ENCODE results near the gene HSPD1.

GRCh38 chr2:197496695-197497094 lies 2.9 kb downstream of the HSPD1 start:
- TF ChIP-seq, protein P1, sequence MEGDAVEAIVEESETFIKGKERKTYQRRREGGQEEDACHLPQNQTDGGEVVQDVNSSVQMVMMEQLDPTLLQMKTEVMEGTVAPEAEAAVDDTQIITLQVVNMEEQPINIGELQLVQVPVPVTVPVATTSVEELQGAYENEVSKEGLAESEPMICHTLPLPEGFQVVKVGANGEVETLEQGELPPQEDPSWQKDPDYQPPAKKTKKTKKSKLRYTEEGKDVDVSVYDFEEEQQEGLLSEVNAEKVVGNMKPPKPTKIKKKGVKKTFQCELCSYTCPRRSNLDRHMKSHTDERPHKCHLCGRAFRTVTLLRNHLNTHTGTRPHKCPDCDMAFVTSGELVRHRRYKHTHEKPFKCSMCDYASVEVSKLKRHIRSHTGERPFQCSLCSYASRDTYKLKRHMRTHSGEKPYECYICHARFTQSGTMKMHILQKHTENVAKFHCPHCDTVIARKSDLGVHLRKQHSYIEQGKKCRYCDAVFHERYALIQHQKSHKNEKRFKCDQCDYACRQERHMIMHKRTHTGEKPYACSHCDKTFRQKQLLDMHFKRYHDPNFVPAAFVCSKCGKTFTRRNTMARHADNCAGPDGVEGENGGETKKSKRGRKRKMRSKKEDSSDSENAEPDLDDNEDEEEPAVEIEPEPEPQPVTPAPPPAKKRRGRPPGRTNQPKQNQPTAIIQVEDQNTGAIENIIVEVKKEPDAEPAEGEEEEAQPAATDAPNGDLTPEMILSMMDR (conservative IDR thresholded peaks at IDR 0.05 in 1 of 2, IDR thresholded peaks at IDR 0.05 in 1 of 2; ENCODE audit: extremely low read depth in 1 of 2, insufficient read depth in 1 of 2, low read depth in 1 of 2, low read length in 2 of 2), result no peak
- no peak for TF ChIP-seq EZH2 (IDR thresholded peaks at IDR 0.05; ENCODE audit: borderline replicate concordance, low read length)
